ENCODE measurements around the gene RHAG. TPM values are rescaled to one million over a fixed set of nuclear protein-coding genes. Genes with fewer than 3 reads are reported as not detected.
A peak's percentile ranks its signal among the peaks of the same experiment; 100 is the strongest.

Gene RHAG
- total RNA-seq, 1 donor from 2014 or later = not detected

- H3K4me3 ChIP-seq (ENCODE audit: low read depth, low read length) = no peak overlapping the region
- TF ChIP-seq CTCF (conservative IDR thresholded peaks at IDR 0.05; ENCODE audit: low read depth, low read length) = no peak
- DNase-seq (ENCODE audit: low read depth) = no peak
These were observed 70.8 kb downstream of the RHAG start for GRCh38 chr6:49565855-49566254.

GRCh38 chr6:49565261-49565660 lies 71.4 kb downstream of the RHAG start:
- DNase-seq (ENCODE audit: low read depth) = no peak
- no peak overlapping the region for H3K4me3 ChIP-seq (ENCODE audit: low read depth, low read length)
- no peak for TF ChIP-seq CTCF (conservative IDR thresholded peaks at IDR 0.05; ENCODE audit: low read depth, low read length)

GRCh38 chr6:49564552-49564951 lies 72.1 kb downstream of the RHAG start:
- no peak for TF ChIP-seq CTCF (conservative IDR thresholded peaks at IDR 0.05; ENCODE audit: low read depth, low read length)
- H3K4me3 ChIP-seq (ENCODE audit: low read depth, low read length) = no peak overlapping the region
- no peak for DNase-seq (ENCODE audit: low read depth)

- no peak overlapping the region for H3K4me3 ChIP-seq (ENCODE audit: low read depth, low read length)
- no peak for DNase-seq (ENCODE audit: low read depth)
- TF ChIP-seq CTCF (conservative IDR thresholded peaks at IDR 0.05; ENCODE audit: low read depth, low read length) = no peak
These were observed 73.4 kb downstream of the RHAG start for GRCh38 chr6:49563006-49563886.

GRCh38 chr6:49558238-49558637 lies 78.4 kb downstream of the RHAG start:
- TF ChIP-seq CTCF (conservative IDR thresholded peaks at IDR 0.05; ENCODE audit: low read depth, low read length) = no peak
- DNase-seq (ENCODE audit: low read depth) = no peak
- H3K4me3 ChIP-seq (ENCODE audit: low read depth, low read length) = no peak overlapping the region

- DNase-seq (ENCODE audit: low read depth) = no peak
- no peak for TF ChIP-seq CTCF (conservative IDR thresholded peaks at IDR 0.05; ENCODE audit: low read depth, low read length)
- no peak overlapping the region for H3K4me3 ChIP-seq (ENCODE audit: low read depth, low read length)
These were observed 79.5 kb downstream of the RHAG start for GRCh38 chr6:49557177-49557576.

GRCh38 chr6:49556429-49556837 lies 80.2 kb downstream of the RHAG start:
- no peak overlapping the region for H3K4me3 ChIP-seq (ENCODE audit: low read depth, low read length)
- DNase-seq (ENCODE audit: low read depth) = peak; percentile 81
- no peak for TF ChIP-seq CTCF (conservative IDR thresholded peaks at IDR 0.05; ENCODE audit: low read depth, low read length)

All from epithelial cell of proximal tubule (primary cell).